HepG2 (cell line): ENCODE data around the gene SLC11A1. TPM values are rescaled to one million over a fixed set of nuclear protein-coding genes. Genes with fewer than 3 reads are reported as not detected.

Experiments
- ELF4 ChIP-seq: sonication (generic); formaldehyde crosslinking; IDR thresholded peaks from 2 replicates; pipeline ENCODE4 v1.5.0; 2020; ENCODE audit warnings: missing genetic modification reagents, mild to moderate bottlenecking, moderate library complexity, borderline replicate concordance
- FOSL1 ChIP-seq: sonication (generic); formaldehyde crosslinking; IDR thresholded peaks from 2 replicates; pipeline ENCODE4 v1.9.0; 2021; ENCODE audit warnings: missing genetic modification reagents, borderline replicate concordance
- HINFP ChIP-seq: sonication (generic); formaldehyde crosslinking; IDR thresholded peaks from 2 replicates; pipeline ENCODE4 v1.4.0; 2020; ENCODE audit warnings: low read depth, mild to moderate bottlenecking, missing genetic modification reagents
- KDM4B ChIP-seq: sonication (generic); formaldehyde crosslinking; IDR thresholded peaks from 2 replicates; pipeline ENCODE4 v1.4.0; 2020; ENCODE audit warnings: missing genetic modification reagents
- KLF12 ChIP-seq: sonication (generic); formaldehyde crosslinking; IDR thresholded peaks from 2 replicates; pipeline ENCODE4 v1.4.0; 2020; ENCODE audit warnings: missing genetic modification reagents, borderline replicate concordance
- MNT ChIP-seq: fragments of 450-650 bp; IDR thresholded peaks from 2 replicates; pipeline ENCODE4 v1.6.1; 2016
- PHB2 ChIP-seq: fragments of 450-650 bp; IDR thresholded peaks from 2 replicates; pipeline ENCODE4 v1.6.1; 2018; ENCODE audit not compliant: partially characterized antibody
- PRPF4 ChIP-seq: fragments of 200-400 bp; formaldehyde crosslinking; IDR thresholded peaks from 2 replicates; pipeline ENCODE4 v1.6.1; 2016; ENCODE audit warnings: low read length, low read depth; ENCODE audit not compliant: poor library complexity, severe bottlenecking
- TCF7L2 ChIP-seq: IDR thresholded peaks from 2 replicates; pipeline ENCODE4 v1.6.1; 2011; ENCODE audit warnings: mild to moderate bottlenecking, low read depth, low read length, moderate library complexity
- ZNF235 ChIP-seq: sonication (generic); formaldehyde crosslinking; IDR thresholded peaks from 2 replicates; pipeline ENCODE4 v1.8.1; 2023; ENCODE audit warnings: mild to moderate bottlenecking, missing genetic modification reagents, borderline replicate concordance
- ZNF550 ChIP-seq: sonication (generic); formaldehyde crosslinking; IDR thresholded peaks from 2 replicates; pipeline ENCODE4 v1.4.0; 2020; ENCODE audit warnings: mild to moderate bottlenecking, missing genetic modification reagents, borderline replicate concordance
- ZNF670 ChIP-seq: sonication (generic); formaldehyde crosslinking; IDR thresholded peaks from 2 replicates; pipeline ENCODE4 v1.8.0; 2022; ENCODE audit warnings: mild to moderate bottlenecking, missing genetic modification reagents, borderline replicate concordance
- ZNF770 ChIP-seq: sonication (generic); formaldehyde crosslinking; IDR thresholded peaks from 2 replicates; pipeline ENCODE4 v1.5.0; 2020; ENCODE audit warnings: mild to moderate bottlenecking, missing genetic modification reagents
- polyA plus RNA-seq, 8 experiments: library from polyadenylated mRNA; depleted of rRNA in 3 of 8; stranded (reverse) in 7 of 8; unstranded in 1 of 8; fragments of >200 nt; fragmentation: Illumina TruSeq in 4 of 8; extraction: Trizol in 4 of 8; gene quantifications; 2 replicates each; pipeline versions ENCODE4 v1.2.1 to v1.2.3, GENCODE V29; 2011 to 2016; ENCODE audit warnings: low read depth in 4 of 8, missing spikeins in 1 of 8, mixed read lengths in 1 of 8; ENCODE audit not compliant: insufficient read depth in 1 of 8
- total RNA-seq, 5 experiments: library from RNA; depleted of rRNA; stranded (reverse); fragments of >200 nt; fragmentation: Illumina TruSeq; extraction: Trizol; gene quantifications; 2 replicates each; pipeline ENCODE4 v1.2.3, GENCODE V29; 2016; ENCODE audit warnings: low read depth in 1 of 5
- TF ChIP-seq, protein P1 (sequence below): sonication (generic); formaldehyde crosslinking; IDR thresholded peaks from 2 replicates; pipeline ENCODE4 v1.4.0; 2020; ENCODE audit warnings: missing genetic modification reagents
- TF ChIP-seq, protein P2 (sequence below): IDR thresholded peaks from 2 replicates; pipeline ENCODE4 v1.6.1; 2012; ENCODE audit warnings: low read length, improper control_type of control experiment

SLC11A1 gene
- total and polyA plus RNA-seq, 2 of the 13 experiments (the other 11 are each of a cell fraction or from before 2014, with no cell fraction given): 0.33 to 2.3 TPM

DNA sequence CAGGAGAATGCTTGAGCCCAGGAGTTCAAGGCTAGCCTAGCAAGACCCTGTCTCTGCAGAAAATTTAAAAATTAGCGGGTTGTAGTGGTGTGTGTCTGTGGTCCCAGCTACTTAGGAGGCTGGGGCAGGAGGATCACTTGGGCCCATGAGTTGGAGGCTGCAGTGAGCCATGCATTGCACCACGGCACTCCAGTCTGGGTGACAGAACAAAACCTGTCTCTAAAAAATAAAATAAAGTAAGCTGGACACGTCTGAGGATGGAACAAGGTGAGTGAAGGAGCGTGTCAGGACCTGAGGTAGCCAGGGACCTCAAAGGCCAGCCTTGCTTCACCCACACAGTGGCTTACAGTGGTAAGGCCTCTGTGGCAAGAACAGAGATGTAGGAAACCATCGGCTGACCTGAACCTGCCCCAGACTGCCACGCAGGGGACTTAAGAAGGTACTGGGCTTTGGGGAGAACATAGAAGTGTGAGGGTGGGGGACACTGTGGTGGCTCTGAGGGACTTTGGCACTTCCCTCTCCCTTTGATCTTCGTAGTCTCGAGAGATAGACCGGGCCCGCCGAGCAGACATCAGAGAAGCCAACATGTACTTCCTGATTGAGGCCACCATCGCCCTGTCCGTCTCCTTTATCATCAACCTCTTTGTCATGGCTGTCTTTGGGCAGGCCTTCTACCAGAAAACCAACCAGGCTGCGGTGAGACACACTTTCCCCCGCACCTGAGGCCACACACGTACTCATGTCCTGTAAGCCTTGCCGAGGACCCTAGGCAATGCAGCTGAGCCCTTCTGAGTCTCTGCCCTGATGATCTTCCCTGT lies 7.5 kb downstream of the SLC11A1 start (continued):
- TF ChIP-seq ZNF770 (CRISPR knock-in tag) (peak; percentile 99), TCF7L2 (peak; percentile 52; the same call in 1 of the 2 replicates), ZNF550 (no peak), FOSL1 (CRISPR knock-in tag) (no peak), ZNF235 (CRISPR knock-in tag) (no peak), KDM4B (CRISPR knock-in tag) (no peak), KLF12 (CRISPR knock-in tag) (no peak), ELF4 (CRISPR knock-in tag) (no peak), PRPF4 (no peak), HINFP (no peak), PHB2 (no peak), MNT (no peak), ZNF670 (CRISPR knock-in tag) (peak; percentile 84; the same call in 1 of the 2 replicates)
- TF ChIP-seq, protein P1, sequence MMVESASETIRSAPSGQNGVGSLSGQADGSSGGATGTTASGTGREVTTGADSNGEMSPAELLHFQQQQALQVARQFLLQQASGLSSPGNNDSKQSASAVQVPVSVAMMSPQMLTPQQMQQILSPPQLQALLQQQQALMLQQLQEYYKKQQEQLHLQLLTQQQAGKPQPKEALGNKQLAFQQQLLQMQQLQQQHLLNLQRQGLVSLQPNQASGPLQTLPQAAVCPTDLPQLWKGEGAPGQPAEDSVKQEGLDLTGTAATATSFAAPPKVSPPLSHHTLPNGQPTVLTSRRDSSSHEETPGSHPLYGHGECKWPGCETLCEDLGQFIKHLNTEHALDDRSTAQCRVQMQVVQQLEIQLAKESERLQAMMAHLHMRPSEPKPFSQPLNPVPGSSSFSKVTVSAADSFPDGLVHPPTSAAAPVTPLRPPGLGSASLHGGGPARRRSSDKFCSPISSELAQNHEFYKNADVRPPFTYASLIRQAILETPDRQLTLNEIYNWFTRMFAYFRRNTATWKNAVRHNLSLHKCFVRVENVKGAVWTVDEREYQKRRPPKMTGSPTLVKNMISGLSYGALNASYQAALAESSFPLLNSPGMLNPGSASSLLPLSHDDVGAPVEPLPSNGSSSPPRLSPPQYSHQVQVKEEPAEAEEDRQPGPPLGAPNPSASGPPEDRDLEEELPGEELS: 0 out of 2 replicates have a peak, but pooled peaks have one; percentile 13
- TF ChIP-seq, protein P2, sequence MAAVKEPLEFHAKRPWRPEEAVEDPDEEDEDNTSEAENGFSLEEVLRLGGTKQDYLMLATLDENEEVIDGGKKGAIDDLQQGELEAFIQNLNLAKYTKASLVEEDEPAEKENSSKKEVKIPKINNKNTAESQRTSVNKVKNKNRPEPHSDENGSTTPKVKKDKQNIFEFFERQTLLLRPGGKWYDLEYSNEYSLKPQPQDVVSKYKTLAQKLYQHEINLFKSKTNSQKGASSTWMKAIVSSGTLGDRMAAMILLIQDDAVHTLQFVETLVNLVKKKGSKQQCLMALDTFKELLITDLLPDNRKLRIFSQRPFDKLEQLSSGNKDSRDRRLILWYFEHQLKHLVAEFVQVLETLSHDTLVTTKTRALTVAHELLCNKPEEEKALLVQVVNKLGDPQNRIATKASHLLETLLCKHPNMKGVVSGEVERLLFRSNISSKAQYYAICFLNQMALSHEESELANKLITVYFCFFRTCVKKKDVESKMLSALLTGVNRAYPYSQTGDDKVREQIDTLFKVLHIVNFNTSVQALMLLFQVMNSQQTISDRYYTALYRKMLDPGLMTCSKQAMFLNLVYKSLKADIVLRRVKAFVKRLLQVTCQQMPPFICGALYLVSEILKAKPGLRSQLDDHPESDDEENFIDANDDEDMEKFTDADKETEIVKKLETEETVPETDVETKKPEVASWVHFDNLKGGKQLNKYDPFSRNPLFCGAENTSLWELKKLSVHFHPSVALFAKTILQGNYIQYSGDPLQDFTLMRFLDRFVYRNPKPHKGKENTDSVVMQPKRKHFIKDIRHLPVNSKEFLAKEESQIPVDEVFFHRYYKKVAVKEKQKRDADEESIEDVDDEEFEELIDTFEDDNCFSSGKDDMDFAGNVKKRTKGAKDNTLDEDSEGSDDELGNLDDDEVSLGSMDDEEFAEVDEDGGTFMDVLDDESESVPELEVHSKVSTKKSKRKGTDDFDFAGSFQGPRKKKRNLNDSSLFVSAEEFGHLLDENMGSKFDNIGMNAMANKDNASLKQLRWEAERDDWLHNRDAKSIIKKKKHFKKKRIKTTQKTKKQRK: no peak
